RWPE2 (cell line): ENCODE data around the gene DAZAP1.
A peak's percentile ranks its signal among the peaks of the same experiment; 100 is the strongest.

Experiments used
- ATAC-seq: fragments of 200-7000 bp; cut with Tn5 transposase; 3 replicates; pipeline ENCODE4 v1.9.1; 2021; ENCODE audit warnings: low read depth
- DNase-seq: peaks from one replicate; pipeline ENCODE4 v3.0.0-alpha.2; 2020; ENCODE audit warnings: low spot score
- H3K27ac ChIP-seq: fragments of 450-650 bp; 2 replicates; pipeline ENCODE4 v1.5.1; 2017; ENCODE audit warnings: mild to moderate bottlenecking; ENCODE audit not compliant: poor library complexity, severe bottlenecking
- H3K27me3 ChIP-seq: fragments of 250-450 bp; sonication (Bioruptor Pico); 2 replicates; pipeline ENCODE4 v1.5.1; 2021; ENCODE audit warnings: mild to moderate bottlenecking, moderate library complexity; ENCODE audit not compliant: insufficient read depth, poor library complexity, severe bottlenecking
- H3K36me3 ChIP-seq: fragments of 250-450 bp; sonication (Bioruptor Pico); 2 replicates; pipeline ENCODE4 v1.5.1; 2020; ENCODE audit warnings: low read depth, mild to moderate bottlenecking, moderate library complexity
- H3K4me1 ChIP-seq: fragments of 250-450 bp; sonication (Bioruptor Pico); 2 replicates; pipeline ENCODE4 v1.5.1; 2021; ENCODE audit warnings: mild to moderate bottlenecking, moderate library complexity; ENCODE audit not compliant: insufficient read depth, poor library complexity, severe bottlenecking
- H3K4me3 ChIP-seq: fragments of 250-450 bp; sonication (Bioruptor Pico); 2 replicates; pipeline ENCODE4 v1.5.1; 2021; ENCODE audit warnings: mild to moderate bottlenecking, moderate library complexity; ENCODE audit not compliant: severe bottlenecking
- H3K9me3 ChIP-seq: fragments of 250-450 bp; sonication (Bioruptor Pico); 2 replicates; pipeline ENCODE4 v1.5.1; 2021; ENCODE audit warnings: mild to moderate bottlenecking, moderate library complexity; ENCODE audit not compliant: severe bottlenecking
- CTCF ChIP-seq: fragments of 450-650 bp; IDR thresholded peaks from one replicate; pipeline ENCODE4 v1.5.1; 2017; ENCODE audit warnings: mild to moderate bottlenecking, moderate library complexity; ENCODE audit not compliant: poor library complexity, severe bottlenecking

The DAZAP1 gene

DNA sequence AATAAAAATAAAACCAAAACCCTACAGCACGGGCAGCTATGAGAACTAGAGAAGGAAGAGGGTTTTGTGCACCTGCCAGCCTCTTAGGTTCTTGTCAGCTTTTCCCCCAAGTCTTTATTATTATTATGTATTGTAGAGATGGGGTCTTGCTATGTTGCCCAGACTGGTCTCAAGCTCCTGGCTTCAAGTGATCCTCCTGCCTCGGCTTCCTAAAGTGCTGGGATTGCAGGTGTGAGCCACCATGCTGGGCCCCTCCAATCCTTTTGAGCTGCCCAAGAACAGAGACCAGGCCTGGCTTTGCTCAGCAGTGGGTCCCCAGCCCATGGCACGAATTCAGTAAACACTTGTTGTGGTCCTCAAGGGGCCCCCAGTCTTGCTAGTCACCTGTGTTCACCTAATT is 25.1 kb upstream of the DAZAP1 start:
- ATAC-seq (no peak), DNase-seq (no peak)
- Histone ChIP-seq H3K4me3 (no peak overlapping the region), H3K27ac (no peak overlapping the region), H3K9me3 (no peaks in the 10 kb centered on the region), H3K36me3 (no peaks in the 10 kb centered on the region), H3K27me3 (no peaks in the 10 kb centered on the region), H3K4me1 (no peaks in the 10 kb centered on the region)
- TF ChIP-seq CTCF: no peak

GRCh38 chr19:1383017-1383311 is 24.4 kb upstream of the DAZAP1 start:
- DNase-seq: no peak
- ATAC-seq: no peak
- no peak for TF ChIP-seq CTCF
- Histone ChIP-seq H3K27ac (no peak overlapping the region), H3K27me3 (no peaks in the 10 kb centered on the region), H3K36me3 (no peaks in the 10 kb centered on the region), H3K4me3 (peak overlapping the region; percentile 3), H3K4me1 (no peaks in the 10 kb centered on the region), H3K9me3 (no peaks in the 10 kb centered on the region)

- Histone ChIP-seq H3K36me3 (no peaks in the 10 kb centered on the region; the same call in 1 of the 2 replicates), H3K27ac (peak within 1 kb of the TSS; percentile 42), H3K4me3 (peak within 1 kb of the TSS; percentile 78), H3K27me3 (no peaks in the 10 kb centered on the region), H3K9me3 (no peaks in the 10 kb centered on the region), H3K4me1 (no peaks in the 10 kb centered on the region)
- DNase-seq: peak; percentile 82
- TF ChIP-seq CTCF: no peak
- ATAC-seq: peak; percentile 81
These were observed 23.9 kb upstream of the DAZAP1 start, which contains the start of gene NDUFS7 for GRCh38 chr19:1383312-1384084. NDUFS7 (plus strand) TSS chr19:1383907; CDS start chr19:1383927, 20 bp downstream.

GRCh38 chr19:1384085-1384462 is 23.3 kb upstream of the DAZAP1 start:
- DNase-seq (no peak), ATAC-seq (no peak; the same call in 2 of the 3 replicates)
- Histone ChIP-seq H3K27me3 (no peaks in the 10 kb centered on the region), H3K9me3 (no peaks in the 10 kb centered on the region), H3K27ac (peak overlapping the region; percentile 42), H3K36me3 (peaks cover 6% of the 10 kb centered on the region), H3K4me1 (no peaks in the 10 kb centered on the region), H3K4me3 (peak overlapping the region; percentile 78)
- no peak for TF ChIP-seq CTCF

DNA sequence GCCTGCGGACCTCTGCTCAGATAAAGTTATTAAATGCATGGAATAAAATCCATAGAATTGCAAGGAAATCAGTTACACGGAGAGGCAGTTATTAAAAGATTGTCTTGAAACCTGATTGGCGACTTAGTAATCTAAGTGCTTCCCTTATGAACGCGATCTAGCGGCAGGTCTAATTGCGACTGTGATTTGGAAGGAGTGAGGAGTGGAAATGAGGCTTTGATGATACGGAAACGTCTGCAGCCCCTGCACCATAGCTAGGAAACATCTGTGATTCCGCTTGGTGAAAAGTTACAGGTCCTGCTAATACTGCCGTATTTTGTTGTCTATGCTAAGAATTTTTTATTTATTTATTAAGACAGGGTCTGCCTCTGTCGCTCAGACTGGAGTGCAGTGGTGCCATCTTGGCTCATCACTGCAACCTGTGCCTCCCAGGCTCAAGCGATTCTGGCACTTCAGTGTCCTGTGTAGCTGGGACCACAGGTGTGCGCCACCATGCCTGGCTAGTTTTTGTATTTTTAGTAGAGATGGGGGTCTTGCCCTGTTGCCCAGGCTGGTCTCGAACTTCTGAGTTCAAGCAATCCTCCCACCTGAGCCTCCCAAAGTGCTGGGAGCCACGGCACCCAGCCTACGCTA is 22.8 kb upstream of the DAZAP1 start:
- Histone ChIP-seq H3K4me3 (peak overlapping the region; percentile 78), H3K9me3 (no peaks in the 10 kb centered on the region), H3K36me3 (peaks cover 9% of the 10 kb centered on the region), H3K27ac (peak overlapping the region; percentile 42), H3K4me1 (no peaks in the 10 kb centered on the region), H3K27me3 (no peaks in the 10 kb centered on the region)
- ATAC-seq (no peak), DNase-seq (no peak)
- TF ChIP-seq CTCF: no peak
